ENCODE measurements around the gene SUPT4H1.

- TF ChIP-seq CTCF (IDR thresholded peaks at IDR 0.05) (no peak), POLR2A (IDR thresholded peaks at IDR 0.05) (no peak)
Measured at GRCh38 chr17:58344047-58344790, 7.8 kb downstream of the SUPT4H1 start.

Measured in testis (tissue), 2 donors.